DOHH2 (cell line): ENCODE measurements around the gene RANBP10.
"Not testable (repeated sequence)": the region's sequence is repeated elsewhere in the genome, so short reads cannot be mapped to it uniquely, and the experiment has no call there.

Experiments
- H3F3A ChIP-seq: fragments of 200-600 bp; sonication (generic), shearing (Covaris generic); 2 replicates; pipeline ENCODE4 v1.6.0; 2016; ENCODE audit warnings: antibody characterized with exemption, mild to moderate bottlenecking; ENCODE audit not compliant: control insufficient read depth, insufficient read depth
- H3K27ac ChIP-seq: fragments of 200-600 bp; sonication (generic); 2 replicates; pipeline ENCODE4 v1.5.1; 2014; ENCODE audit warnings: low read depth, mild to moderate bottlenecking, low read length, moderate library complexity
- H3K27me3 ChIP-seq: fragments of 200-600 bp; sonication (generic); 2 replicates; pipeline ENCODE4 v1.6.1; 2014; ENCODE audit warnings: mild to moderate bottlenecking, low read length, mixed read lengths; ENCODE audit not compliant: control insufficient read depth
- H3K36me3 ChIP-seq: fragments of 200-600 bp; sonication (generic); 2 replicates; pipeline ENCODE4 v1.6.1; 2014; ENCODE audit warnings: mild to moderate bottlenecking, low read length, moderate library complexity, mixed read lengths; ENCODE audit not compliant: control insufficient read depth
- H3K4me1 ChIP-seq: fragments of 200-600 bp; sonication (generic); 2 replicates; pipeline ENCODE4 v1.6.1; 2014; ENCODE audit warnings: mild to moderate bottlenecking, low read length, mixed read lengths; ENCODE audit not compliant: control insufficient read depth
- H3K4me2 ChIP-seq: fragments of 200-600 bp; sonication (generic); 2 replicates; pipeline ENCODE4 v1.6.0; 2014; ENCODE audit warnings: mild to moderate bottlenecking, low read length, moderate library complexity
- H3K4me3 ChIP-seq: fragments of 200-600 bp; sonication (generic); 2 replicates; pipeline ENCODE4 v1.5.1; 2014; ENCODE audit warnings: mild to moderate bottlenecking, low read length, mixed read lengths
- H3K79me2 ChIP-seq: fragments of 200-600 bp; sonication (generic); 2 replicates; pipeline ENCODE4 v1.6.1; 2014; ENCODE audit warnings: mild to moderate bottlenecking, low read length, mixed read lengths; ENCODE audit not compliant: control insufficient read depth
- H3K9me2 ChIP-seq: fragments of 200-600 bp; sonication (generic); replicated peaks from 2 replicates; pipeline ENCODE4 v1.6.1; 2014; ENCODE audit warnings: mild to moderate bottlenecking, low read length, mixed read lengths; ENCODE audit not compliant: control insufficient read depth
- H3K9me3 ChIP-seq: fragments of 200-600 bp; sonication (generic); 2 replicates; pipeline ENCODE4 v1.6.1; 2014; ENCODE audit warnings: antibody characterized with exemption, low read length, mixed read lengths; ENCODE audit not compliant: control insufficient read depth, insufficient read depth
- H4K20me1 ChIP-seq: fragments of 200-600 bp; sonication (generic); 2 replicates; pipeline ENCODE4 v1.6.0; 2014; ENCODE audit warnings: low read depth, mild to moderate bottlenecking, antibody characterized with exemption, low read length, moderate library complexity; ENCODE audit not compliant: control insufficient read depth, insufficient read depth
- CTCF ChIP-seq: fragments of 200-600 bp; sonication (generic); IDR thresholded peaks from one replicate; pipeline ENCODE4 v1.5.1; 2014; ENCODE audit warnings: antibody characterized with exemption, mild to moderate bottlenecking, low read depth, low read length; ENCODE audit not compliant: poor library complexity, severe bottlenecking
- EZH2phosphoT487 ChIP-seq: fragments of 200-600 bp; sonication (generic); IDR thresholded peaks from 2 replicates; pipeline ENCODE4 v1.6.1; 2017; ENCODE audit warnings: borderline replicate concordance, mild to moderate bottlenecking, antibody characterized with exemption, low read length, moderate library complexity, mixed read lengths

The RANBP10 gene

GRCh38 chr16:67758966-67759365 lies 47.4 kb downstream of the RANBP10 start:
- Histone ChIP-seq H3K9me2 (no peaks in the 10 kb centered on the region), H3K27ac (no peak overlapping the region), H3K4me3 (no peak overlapping the region), H3K9me3 (no peaks in the 10 kb centered on the region), H4K20me1 (no peaks in the 10 kb centered on the region), H3K27me3 (no peaks in the 10 kb centered on the region), H3K36me3 (no peaks in the 10 kb centered on the region), H3K4me1 (no peaks in the 10 kb centered on the region), H3K79me2 (no peaks in the 10 kb centered on the region), H3F3A (no peaks in the 10 kb centered on the region), H3K4me2 (no peak overlapping the region)
- TF ChIP-seq EZH2phosphoT487 (no peak), CTCF (no peak)

- H3K4me1 ChIP-seq: no peaks in the 10 kb centered on the region
- no peak for TF ChIP-seq CTCF
- no peak for TF ChIP-seq EZH2phosphoT487
- no peaks in the 10 kb centered on the region for H3F3A ChIP-seq
- no peaks in the 10 kb centered on the region for H3K79me2 ChIP-seq
- H3K27ac ChIP-seq: no peak overlapping the region
- no peak overlapping the region for H3K4me3 ChIP-seq
- no peaks in the 10 kb centered on the region for H3K9me2 ChIP-seq
- no peaks in the 10 kb centered on the region for H3K9me3 ChIP-seq
- no peak overlapping the region for H3K4me2 ChIP-seq
- no peaks in the 10 kb centered on the region for H3K36me3 ChIP-seq
- no peaks in the 10 kb centered on the region for H3K27me3 ChIP-seq
- no peaks in the 10 kb centered on the region for H4K20me1 ChIP-seq
These were observed 48.4 kb downstream of the RANBP10 start for GRCh38 chr16:67758006-67758405.

GRCh38 chr16:67752641-67753040 lies 53.7 kb downstream of the RANBP10 start:
- Histone ChIP-seq H3K4me1 (peaks cover 27% of the 10 kb centered on the region), H4K20me1 (no peaks in the 10 kb centered on the region), H3K9me3 (no peaks in the 10 kb centered on the region), H3F3A (peaks cover 6% of the 10 kb centered on the region), H3K79me2 (peaks cover 7% of the 10 kb centered on the region; the same call in 1 of the 2 replicates), H3K36me3 (no peaks in the 10 kb centered on the region), H3K4me3 (no peak overlapping the region), H3K27ac (no peak overlapping the region), H3K4me2 (no peak overlapping the region), H3K9me2 (no peaks in the 10 kb centered on the region), H3K27me3 (no peaks in the 10 kb centered on the region)
- TF ChIP-seq CTCF (no peak), EZH2phosphoT487 (no peak)

- peaks cover 27% of the 10 kb centered on the region for H3K4me1 ChIP-seq
- not testable (repeated sequence) for H3K4me2 ChIP-seq, H3F3A ChIP-seq, H3K27me3 ChIP-seq, H3K4me3 ChIP-seq, H3K27ac ChIP-seq, H3K9me3 ChIP-seq, H3K79me2 ChIP-seq, H3K36me3 ChIP-seq, H4K20me1 ChIP-seq, H3K9me2 ChIP-seq
These were observed 55.0 kb downstream of the RANBP10 start for GRCh38 chr16:67751331-67751730.
